Peyer's patch (tissue), 4 donors: ENCODE data around the gene CFAP221. TPM values are rescaled to one million over a fixed set of nuclear protein-coding genes. Genes with fewer than 3 reads are reported as not detected.

Source experiments
- DNase-seq, 3 donors: peaks; one replicate each; pipeline ENCODE4 v3.0.0-alpha.2; 2017 to 2019
- H3K27ac ChIP-seq, 4 donors: fragments of 200-600 bp; sonication (generic); one replicate each; pipeline ENCODE4 v1.5.1; 2016 to 2019
- H3K27me3 ChIP-seq, 2 donors: fragments of 200-600 bp; sonication (generic); one replicate each; pipeline ENCODE4 v1.5.1; 2019
- H3K36me3 ChIP-seq, 3 donors: fragments of 200-600 bp; sonication (generic); one replicate each; pipeline ENCODE4 v1.5.1; 2016 to 2019
- H3K4me1 ChIP-seq, 4 donors: fragments of 200-600 bp; sonication (generic); one replicate each; pipeline ENCODE4 v1.5.1; 2016 to 2019
- H3K4me3 ChIP-seq, 4 donors: fragments of 200-600 bp; sonication (generic); 1 replicate in 3 of 4; 2 replicates in 1 of 4; pipeline ENCODE4 v1.5.1; 2016 to 2019; ENCODE audit warnings: mild to moderate bottlenecking in 1 of 4
- H3K9me3 ChIP-seq, 4 donors: fragments of 200-600 bp; sonication (generic); one replicate each; pipeline ENCODE4 v1.5.1; 2016 to 2019; ENCODE audit warnings: mild to moderate bottlenecking in 1 of 4
- CTCF ChIP-seq, 6 experiments: fragments of 450-650 bp in 4 of 6; fragments of 200-600 bp in 2 of 6; sonication (generic) in 1 of 6; IDR thresholded peaks; one replicate each; pipeline ENCODE4 v1.5.1; 2017 to 2019; ENCODE audit warnings: antibody characterized with exemption in 6 of 6, mild to moderate bottlenecking in 3 of 6, moderate library complexity in 1 of 6
- POLR2A ChIP-seq, 2 donors: fragments of 450-650 bp; IDR thresholded peaks; one replicate each; pipeline ENCODE4 v1.5.1; 2017; ENCODE audit warnings: antibody characterized with exemption in 2 of 2, mild to moderate bottlenecking in 2 of 2, moderate library complexity in 2 of 2
- total RNA-seq, 4 donors: library from RNA; depleted of rRNA; stranded (reverse); fragments of >200 nt; gene quantifications; one replicate each; pipeline ENCODE4 v1.1.0, GENCODE V29; 2016

Gene CFAP221
- total RNA-seq, 4 donors from 2014 or later, result 2.8 to 6.6 (median 3.6) TPM

GRCh38 chr2:119536707-119537106 lies 7.5 kb upstream of the CFAP221 start:
- no peak overlapping the region for H3K4me3 ChIP-seq
- H3K4me1 ChIP-seq, result no peaks in the 10 kb centered on the region
- no peak for DNase-seq
- TF ChIP-seq CTCF (IDR thresholded peaks at IDR 0.05), result no peak
- TF ChIP-seq POLR2A (IDR thresholded peaks at IDR 0.05), result no peak
- H3K27ac ChIP-seq, result no peak overlapping the region
- no peaks in the 10 kb centered on the region for H3K27me3 ChIP-seq
- peaks cover 0 to 6% (median under 1%) of the 10 kb centered on the region in 4 donors for H3K9me3 ChIP-seq
- no peaks in the 10 kb centered on the region for H3K36me3 ChIP-seq

- Histone ChIP-seq H3K27me3 (no peaks in the 10 kb centered on the region), H3K4me3 (no peak overlapping the region), H3K36me3 (no peaks in the 10 kb centered on the region), H3K4me1 (no peaks in the 10 kb centered on the region), H3K9me3 (peaks cover 0 to 6% (median 0%) of the 10 kb centered on the region in 4 donors), H3K27ac (no peak overlapping the region)
- TF ChIP-seq POLR2A (IDR thresholded peaks at IDR 0.05), result no peak
- DNase-seq, result no peak
Observed at GRCh38 chr2:119537792-119538191, 6.5 kb upstream of the CFAP221 start.

GRCh38 chr2:119541476-119541875 lies 2.8 kb upstream of the CFAP221 start:
- Histone ChIP-seq H3K4me1 (peaks cover 0 to 15% (median 4%) of the 10 kb centered on the region in 4 donors), H3K27ac (no peak overlapping the region), H3K36me3 (no peaks in the 10 kb centered on the region), H3K9me3 (no peaks in the 10 kb centered on the region), H3K27me3 (no peaks in the 10 kb centered on the region), H3K4me3 (no peak overlapping the region)
- no peak for TF ChIP-seq POLR2A (IDR thresholded peaks at IDR 0.05)
- TF ChIP-seq CTCF (IDR thresholded peaks at IDR 0.05), result no peak
- no peak for DNase-seq

GRCh38 chr2:119544939-119545475 lies 758 bp downstream of the CFAP221 start:
- H3K36me3 ChIP-seq, result no peaks in the 10 kb centered on the region
- no peak for TF ChIP-seq POLR2A (IDR thresholded peaks at IDR 0.05)
- TF ChIP-seq CTCF (IDR thresholded peaks at IDR 0.05), result no peak
- H3K27me3 ChIP-seq, result no peaks in the 10 kb centered on the region
- H3K27ac ChIP-seq, result no peak overlapping the region
- H3K9me3 ChIP-seq, result no peaks in the 10 kb centered on the region
- DNase-seq, result no peak
- H3K4me1 ChIP-seq, result peaks cover 0 to 20% (median 4%) of the 10 kb centered on the region in 4 donors
- H3K4me3 ChIP-seq, result peak overlapping the region; percentile 27 to 58 (median 44)

GRCh38 chr2:119545754-119546446 lies 1.7 kb downstream of the CFAP221 start:
- Histone ChIP-seq H3K36me3 (no peaks in the 10 kb centered on the region), H3K4me1 (peaks cover 0 to 20% (median 4%) of the 10 kb centered on the region in 4 donors), H3K9me3 (no peaks in the 10 kb centered on the region), H3K27ac (no peak overlapping the region), H3K4me3 (no peak overlapping the region), H3K27me3 (no peaks in the 10 kb centered on the region)
- DNase-seq, result peak in 1 of 3 donors; percentile 71
- TF ChIP-seq POLR2A (IDR thresholded peaks at IDR 0.05) (no peak), CTCF (IDR thresholded peaks at IDR 0.05) (no peak)

GRCh38 chr2:119546447-119546767 lies 2.2 kb downstream of the CFAP221 start:
- Histone ChIP-seq H3K4me1 (peaks cover 0 to 20% (median 4%) of the 10 kb centered on the region in 4 donors), H3K4me3 (no peak overlapping the region), H3K36me3 (no peaks in the 10 kb centered on the region), H3K9me3 (no peaks in the 10 kb centered on the region), H3K27me3 (no peaks in the 10 kb centered on the region), H3K27ac (no peak overlapping the region)
- TF ChIP-seq POLR2A (IDR thresholded peaks at IDR 0.05) (no peak), CTCF (IDR thresholded peaks at IDR 0.05) (no peak)
- no peak for DNase-seq
